Measurements from ENCODE around the gene PLD5.
"Not testable (repeated sequence)": the region's sequence is repeated elsewhere in the genome, so short reads cannot be mapped to it uniquely, and the experiment has no call there.

Gene PLD5

GRCh38 chr1:242314865-242315264, 209.6 kb downstream of the PLD5 start:
- H3K9ac ChIP-seq (ENCODE audit: low read length); H3K4me3 ChIP-seq (ENCODE audit: insufficient read depth in 1 of 2, low read depth in 1 of 2, low read length in 2 of 2); H3K79me1 ChIP-seq (replicated peaks; ENCODE audit: low read length, poor library complexity, severe bottlenecking); H3K36me3 ChIP-seq (ENCODE audit: control insufficient read depth in 1 of 2, insufficient read depth in 2 of 2, low read depth in 1 of 2, low read length in 2 of 2); H3K4ac ChIP-seq (ENCODE audit: low read depth in 1 of 2, low read length in 2 of 2); H3K23ac ChIP-seq (ENCODE audit: low read length in 2 of 2); H3K27me3 ChIP-seq (ENCODE audit: control insufficient read depth in 1 of 2, insufficient read depth in 1 of 2, low read length in 2 of 2); H2AK5ac ChIP-seq (ENCODE audit: low read length, severe bottlenecking); H3K4me1 ChIP-seq (ENCODE audit: control insufficient read depth, insufficient read depth, low read depth, low read length); DNase-seq; H4K8ac ChIP-seq (ENCODE audit: low read length); H3K14ac ChIP-seq (ENCODE audit: low read length in 2 of 2); H3K9me3 ChIP-seq (ENCODE audit: control insufficient read depth, low read length); H2BK120ac ChIP-seq (ENCODE audit: low read depth, low read length); H3K27ac ChIP-seq (ENCODE audit: low read length, poor library complexity, severe bottlenecking); H2BK5ac ChIP-seq (ENCODE audit: low read depth, low read length, poor library complexity, severe bottlenecking); H2BK15ac ChIP-seq (ENCODE audit: low read depth, poor library complexity, severe bottlenecking); H2BK12ac ChIP-seq (ENCODE audit: low read length in 2 of 2); H3K18ac ChIP-seq (ENCODE audit: low read depth in 1 of 2, low read length in 2 of 2); H3K4me2 ChIP-seq (ENCODE audit: low read length, poor library complexity, severe bottlenecking); H2AFZ ChIP-seq (ENCODE audit: low read depth, low read length); H4K91ac ChIP-seq (ENCODE audit: low read length): not testable (repeated sequence)
- no CpG with 5 or more reads among the region's 1 CpG for WGBS

DNA sequence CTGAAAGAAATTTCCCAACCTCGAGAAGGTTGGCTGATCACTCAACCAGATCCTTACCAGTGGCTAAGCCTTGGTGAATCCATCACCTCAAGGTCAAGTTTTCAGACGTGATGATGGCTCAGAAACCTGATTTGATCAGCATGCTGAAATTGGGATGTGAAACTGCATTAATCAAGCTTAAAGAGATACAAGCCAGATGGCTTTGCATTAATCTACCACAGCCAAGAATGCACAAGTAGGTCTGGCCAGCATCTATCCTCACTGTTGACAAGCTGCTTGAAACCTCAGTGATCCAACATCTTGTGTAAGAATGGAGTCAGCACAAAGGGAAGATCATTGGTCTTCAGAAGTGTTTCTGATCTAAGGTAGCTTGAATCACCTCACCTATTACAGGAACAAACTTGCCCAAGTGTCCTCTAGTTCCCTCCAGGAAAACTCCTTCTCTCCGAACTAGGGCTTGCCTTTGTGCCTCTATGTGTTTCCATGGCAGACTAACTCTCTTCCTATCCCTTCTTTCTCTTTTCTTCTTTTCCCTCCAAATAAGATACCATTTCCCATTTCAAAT, 210.3 kb downstream of the PLD5 start:
- DNase-seq; H4K8ac ChIP-seq (ENCODE audit: low read length); H3K14ac ChIP-seq (ENCODE audit: low read length in 2 of 2); H3K4me3 ChIP-seq (ENCODE audit: insufficient read depth in 1 of 2, low read depth in 1 of 2, low read length in 2 of 2); H3K79me1 ChIP-seq (replicated peaks; ENCODE audit: low read length, poor library complexity, severe bottlenecking); H3K9ac ChIP-seq (ENCODE audit: low read length); H3K23ac ChIP-seq (ENCODE audit: low read length in 2 of 2); H2BK15ac ChIP-seq (ENCODE audit: low read depth, poor library complexity, severe bottlenecking); H2BK12ac ChIP-seq (ENCODE audit: low read length in 2 of 2); H3K4me1 ChIP-seq (ENCODE audit: control insufficient read depth, insufficient read depth, low read depth, low read length); H3K27me3 ChIP-seq (ENCODE audit: control insufficient read depth in 1 of 2, insufficient read depth in 1 of 2, low read length in 2 of 2); H3K36me3 ChIP-seq (ENCODE audit: control insufficient read depth in 1 of 2, insufficient read depth in 2 of 2, low read depth in 1 of 2, low read length in 2 of 2); H2BK120ac ChIP-seq (ENCODE audit: low read depth, low read length); H3K4ac ChIP-seq (ENCODE audit: low read depth in 1 of 2, low read length in 2 of 2); H2BK5ac ChIP-seq (ENCODE audit: low read depth, low read length, poor library complexity, severe bottlenecking); H4K91ac ChIP-seq (ENCODE audit: low read length); H3K4me2 ChIP-seq (ENCODE audit: low read length, poor library complexity, severe bottlenecking); H3K27ac ChIP-seq (ENCODE audit: low read length, poor library complexity, severe bottlenecking); H2AFZ ChIP-seq (ENCODE audit: low read depth, low read length); H2AK5ac ChIP-seq (ENCODE audit: low read length, severe bottlenecking); H3K9me3 ChIP-seq (ENCODE audit: control insufficient read depth, low read length); H3K18ac ChIP-seq (ENCODE audit: low read depth in 1 of 2, low read length in 2 of 2): not testable (repeated sequence)
- WGBS = 59% methylated on average over 3 of the region's 3 CpGs

- H3K9ac ChIP-seq (ENCODE audit: low read length); H3K4ac ChIP-seq (ENCODE audit: low read depth in 1 of 2, low read length in 2 of 2); H3K27me3 ChIP-seq (ENCODE audit: control insufficient read depth in 1 of 2, insufficient read depth in 1 of 2, low read length in 2 of 2); H2BK12ac ChIP-seq (ENCODE audit: low read length in 2 of 2); H2AFZ ChIP-seq (ENCODE audit: low read depth, low read length); H3K79me1 ChIP-seq (replicated peaks; ENCODE audit: low read length, poor library complexity, severe bottlenecking); H3K27ac ChIP-seq (ENCODE audit: low read length, poor library complexity, severe bottlenecking); H2BK120ac ChIP-seq (ENCODE audit: low read depth, low read length); H3K4me2 ChIP-seq (ENCODE audit: low read length, poor library complexity, severe bottlenecking); H2BK15ac ChIP-seq (ENCODE audit: low read depth, poor library complexity, severe bottlenecking); H3K36me3 ChIP-seq (ENCODE audit: control insufficient read depth in 1 of 2, insufficient read depth in 2 of 2, low read depth in 1 of 2, low read length in 2 of 2); H3K9me3 ChIP-seq (ENCODE audit: control insufficient read depth, low read length); H2AK5ac ChIP-seq (ENCODE audit: low read length, severe bottlenecking); H4K8ac ChIP-seq (ENCODE audit: low read length); H3K18ac ChIP-seq (ENCODE audit: low read depth in 1 of 2, low read length in 2 of 2); H4K91ac ChIP-seq (ENCODE audit: low read length); DNase-seq; H3K4me3 ChIP-seq (ENCODE audit: insufficient read depth in 1 of 2, low read depth in 1 of 2, low read length in 2 of 2); H2BK5ac ChIP-seq (ENCODE audit: low read depth, low read length, poor library complexity, severe bottlenecking); H3K23ac ChIP-seq (ENCODE audit: low read length in 2 of 2); H3K4me1 ChIP-seq (ENCODE audit: control insufficient read depth, insufficient read depth, low read depth, low read length); H3K14ac ChIP-seq (ENCODE audit: low read length in 2 of 2): not testable (repeated sequence)
- WGBS = 36% methylated on average over 3 of the region's 7 CpGs
Observed at GRCh38 chr1:242308681-242309080, 215.8 kb downstream of the PLD5 start.

- not testable (repeated sequence) for H3K27me3 ChIP-seq (ENCODE audit: control insufficient read depth in 1 of 2, insufficient read depth in 1 of 2, low read length in 2 of 2); DNase-seq; H4K91ac ChIP-seq (ENCODE audit: low read length); H4K8ac ChIP-seq (ENCODE audit: low read length); H3K23ac ChIP-seq (ENCODE audit: low read length in 2 of 2); H3K9ac ChIP-seq (ENCODE audit: low read length); H2BK12ac ChIP-seq (ENCODE audit: low read length in 2 of 2); H2AK5ac ChIP-seq (ENCODE audit: low read length, severe bottlenecking); H2AFZ ChIP-seq (ENCODE audit: low read depth, low read length); H3K4me3 ChIP-seq (ENCODE audit: insufficient read depth in 1 of 2, low read depth in 1 of 2, low read length in 2 of 2); H3K4me2 ChIP-seq (ENCODE audit: low read length, poor library complexity, severe bottlenecking); H3K9me3 ChIP-seq (ENCODE audit: control insufficient read depth, low read length); H3K79me1 ChIP-seq (replicated peaks; ENCODE audit: low read length, poor library complexity, severe bottlenecking); H2BK120ac ChIP-seq (ENCODE audit: low read depth, low read length); H3K4me1 ChIP-seq (ENCODE audit: control insufficient read depth, insufficient read depth, low read depth, low read length); H3K36me3 ChIP-seq (ENCODE audit: control insufficient read depth in 1 of 2, insufficient read depth in 2 of 2, low read depth in 1 of 2, low read length in 2 of 2); H2BK5ac ChIP-seq (ENCODE audit: low read depth, low read length, poor library complexity, severe bottlenecking); H2BK15ac ChIP-seq (ENCODE audit: low read depth, poor library complexity, severe bottlenecking); H3K14ac ChIP-seq (ENCODE audit: low read length in 2 of 2); H3K27ac ChIP-seq (ENCODE audit: low read length, poor library complexity, severe bottlenecking); H3K18ac ChIP-seq (ENCODE audit: low read depth in 1 of 2, low read length in 2 of 2); H3K4ac ChIP-seq (ENCODE audit: low read depth in 1 of 2, low read length in 2 of 2)
- WGBS = no CpG with 5 or more reads among the region's 1 CpG
Observed at GRCh38 chr1:242293781-242294180, 230.7 kb downstream of the PLD5 start.

Measured in mesenchymal stem cell (in vitro differentiated cells and primary cell).